Effector CD8-positive, alpha-beta T cell (primary cell): ENCODE data around the gene YKT6.
"Not testable (repeated sequence)": the region's sequence is repeated elsewhere in the genome, so short reads cannot be mapped to it uniquely, and the experiment has no call there.

Experiments
- DNase-seq: peaks from one replicate; lab custom pipeline; 2025; lab: John Stamatoyannopoulos, UW

Gene YKT6

DNA sequence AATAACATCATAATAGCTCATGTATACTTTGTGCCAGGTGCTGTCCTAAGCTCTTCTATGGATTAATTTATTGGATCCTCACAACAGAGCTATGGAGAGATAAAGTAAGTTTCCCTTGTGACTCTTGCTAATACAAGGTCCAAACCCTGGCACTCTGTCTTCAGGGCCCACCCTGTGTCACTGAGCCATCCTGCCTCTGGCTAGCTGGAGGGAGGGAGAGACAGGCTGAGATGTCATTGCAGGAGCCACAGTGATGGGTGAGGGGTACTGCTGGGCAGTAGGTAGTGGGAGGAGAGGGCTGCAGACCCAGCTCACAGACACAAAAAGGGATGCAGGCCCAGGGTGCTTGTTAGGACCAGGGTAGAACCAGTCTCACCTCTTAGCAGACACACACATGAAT is 28.4 kb upstream of the YKT6 start:
- DNase-seq = no peak

DNA sequence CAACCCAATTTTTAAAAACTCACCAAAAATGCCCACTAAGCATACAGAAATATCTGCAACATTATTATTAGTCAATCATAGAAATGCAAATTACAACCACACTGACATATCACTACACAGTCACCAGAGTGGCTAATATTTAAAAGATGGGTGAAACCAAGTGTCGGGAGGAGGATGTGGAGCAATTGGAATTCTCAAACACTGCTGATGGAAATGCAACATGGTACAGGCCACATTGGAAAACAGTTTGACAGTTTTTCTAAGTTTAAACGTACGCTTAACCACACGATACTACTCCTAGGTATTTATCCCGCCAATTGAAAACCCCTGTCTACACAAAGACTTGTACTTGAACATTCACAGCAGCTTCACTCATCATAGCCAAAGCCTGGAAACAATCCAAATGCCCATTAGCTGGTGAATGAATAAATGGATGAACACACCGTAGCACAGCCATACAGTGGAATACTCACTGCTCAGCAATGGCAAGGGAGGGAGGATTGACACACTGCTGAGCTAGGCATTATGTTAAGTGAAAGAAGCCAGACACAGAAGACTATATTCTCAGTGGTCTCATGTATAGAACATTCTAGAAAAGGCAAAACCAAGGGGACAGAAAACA is 27.9 kb upstream of the YKT6 start:
- no peak for DNase-seq

DNA sequence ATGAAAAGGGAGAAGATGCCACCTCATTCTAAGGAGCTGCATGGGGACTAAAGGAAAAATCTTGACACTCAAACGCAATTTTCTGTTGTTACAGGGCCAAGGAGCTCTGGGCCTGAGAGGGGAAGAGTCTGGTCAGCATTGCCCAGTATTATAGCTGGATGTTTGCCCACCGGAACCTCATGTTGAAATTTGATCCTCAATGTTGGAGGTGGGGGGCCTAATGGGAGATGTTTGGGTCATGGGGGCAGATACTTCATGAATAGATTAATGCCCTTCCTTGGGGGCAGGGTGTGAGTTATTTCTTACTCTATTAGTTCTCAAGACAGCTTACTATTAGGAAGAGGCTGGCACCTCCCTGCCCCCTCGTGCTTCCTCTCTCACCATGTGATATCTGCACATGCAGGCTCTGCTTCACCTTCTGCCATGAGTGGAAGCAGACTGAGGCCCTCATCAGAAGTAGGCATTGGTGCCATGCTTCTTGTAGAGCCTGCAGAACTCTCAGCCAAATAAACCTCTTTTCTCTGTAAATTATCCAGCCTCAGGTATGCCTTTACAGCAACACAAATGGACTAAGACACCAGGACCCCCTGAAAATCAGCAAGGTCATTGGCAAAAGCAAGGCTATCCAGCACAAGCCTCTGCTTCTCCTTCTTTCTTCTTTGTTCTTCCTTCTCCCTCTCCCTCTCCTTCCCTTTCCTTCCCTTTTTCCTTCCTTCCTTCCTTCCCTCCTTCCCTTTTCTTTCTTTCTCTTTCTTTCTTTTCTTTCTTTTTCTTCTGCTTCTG is 26.7 kb upstream of the YKT6 start:
- no peak for DNase-seq

- not testable (repeated sequence) for DNase-seq
These were observed 26.2 kb upstream of the YKT6 start for GRCh38 chr7:44174694-44174948.

DNA sequence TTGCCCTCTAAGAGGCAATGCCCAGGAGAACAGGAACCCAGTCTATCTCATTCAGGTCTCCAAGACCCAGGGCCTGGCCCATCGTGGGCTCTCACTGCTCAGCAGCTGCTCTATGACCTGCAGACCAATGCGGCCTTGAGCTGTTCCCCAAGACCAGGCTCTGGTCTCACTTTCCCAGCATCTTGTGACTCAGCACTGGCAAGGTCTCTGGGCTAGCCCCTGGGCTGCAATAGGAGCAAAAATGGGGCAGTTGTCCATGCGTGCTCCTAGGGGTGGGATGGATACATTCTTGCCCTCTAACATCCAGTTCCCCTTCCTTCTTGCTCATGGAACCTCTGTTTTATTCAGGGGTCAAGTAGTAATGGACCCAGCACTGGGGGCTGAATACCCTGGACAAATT is 25.0 kb upstream of the YKT6 start:
- DNase-seq = no peak

- DNase-seq = no peak
These were observed 24.3 kb upstream of the YKT6 start for GRCh38 chr7:44176486-44176885.

- no peak for DNase-seq
These were observed 23.1 kb upstream of the YKT6 start for GRCh38 chr7:44177570-44178131.

DNA sequence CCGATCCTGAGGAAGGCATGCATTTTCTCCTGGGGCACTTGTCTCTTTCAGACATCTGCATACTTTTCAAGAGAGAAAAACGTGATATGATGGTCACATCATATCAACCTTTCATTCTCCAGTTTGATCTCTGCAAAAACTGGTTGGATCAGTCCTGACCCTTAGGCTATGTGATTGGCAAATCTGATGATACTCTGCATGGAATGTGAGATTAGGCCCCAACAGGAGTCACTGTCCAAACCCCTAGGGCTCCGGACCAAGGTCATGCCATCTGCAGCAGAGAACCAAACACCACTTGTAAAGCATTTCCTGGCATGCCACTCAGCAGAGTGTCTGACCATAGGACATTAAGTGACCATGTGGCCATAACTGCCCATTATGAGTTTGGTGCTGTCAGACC is 20.1 kb upstream of the YKT6 start:
- no peak for DNase-seq

DNA sequence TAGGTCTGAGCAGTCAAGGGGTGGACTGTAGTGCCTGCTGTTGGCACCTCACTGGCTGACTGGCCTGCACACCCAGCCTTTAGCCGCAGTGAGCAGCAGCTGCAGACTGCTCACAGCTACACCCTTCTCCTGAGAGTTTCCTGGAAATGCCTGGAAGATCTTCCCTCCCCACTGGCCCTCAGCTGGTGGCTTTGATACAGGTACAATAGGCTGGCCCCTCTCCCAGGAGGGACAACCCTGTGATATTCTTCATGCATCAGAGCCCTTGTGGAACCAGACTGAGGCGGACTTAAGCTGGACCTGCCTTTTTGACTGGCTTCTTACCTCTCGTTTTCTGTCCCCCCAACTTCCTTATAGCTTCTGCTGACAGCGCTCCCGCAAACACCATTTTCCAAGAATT is 18.0 kb upstream of the YKT6 start:
- no peak for DNase-seq

- DNase-seq = no peak
These were observed 17.4 kb upstream of the YKT6 start for GRCh38 chr7:44183386-44183785.

- no peak for DNase-seq
These were observed 16.4 kb upstream of the YKT6 start for GRCh38 chr7:44184206-44184872.

DNA sequence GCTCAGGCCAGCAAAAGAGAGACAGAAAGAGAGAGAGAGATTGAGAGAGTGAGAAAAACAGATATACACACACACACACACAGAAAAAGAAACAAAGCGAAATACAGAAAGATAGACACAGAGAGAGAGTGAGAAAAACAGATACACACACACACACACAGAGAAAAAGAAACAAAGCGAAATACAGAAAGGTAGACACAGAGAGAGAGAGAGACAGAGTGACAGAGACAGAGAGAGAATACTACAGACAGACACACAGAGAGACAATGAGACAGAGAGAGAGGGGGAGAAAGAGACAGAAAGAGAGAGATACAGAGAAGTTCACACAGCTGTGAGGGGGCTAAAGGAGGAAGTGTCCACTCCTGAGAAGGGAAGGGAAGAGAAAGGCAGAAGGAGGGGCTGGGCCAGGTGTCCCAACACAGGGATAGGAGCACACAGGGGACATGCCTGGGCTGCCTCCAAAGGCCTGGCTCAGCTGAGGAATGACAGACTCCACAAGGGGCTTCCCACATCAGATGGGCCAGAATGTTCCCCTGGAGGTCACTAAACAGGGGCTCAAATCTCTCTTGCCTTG is 15.8 kb upstream of the YKT6 start:
- no peak for DNase-seq

GRCh38 chr7:44185729-44186128 is 15.0 kb upstream of the YKT6 start:
- DNase-seq = no peak

DNA sequence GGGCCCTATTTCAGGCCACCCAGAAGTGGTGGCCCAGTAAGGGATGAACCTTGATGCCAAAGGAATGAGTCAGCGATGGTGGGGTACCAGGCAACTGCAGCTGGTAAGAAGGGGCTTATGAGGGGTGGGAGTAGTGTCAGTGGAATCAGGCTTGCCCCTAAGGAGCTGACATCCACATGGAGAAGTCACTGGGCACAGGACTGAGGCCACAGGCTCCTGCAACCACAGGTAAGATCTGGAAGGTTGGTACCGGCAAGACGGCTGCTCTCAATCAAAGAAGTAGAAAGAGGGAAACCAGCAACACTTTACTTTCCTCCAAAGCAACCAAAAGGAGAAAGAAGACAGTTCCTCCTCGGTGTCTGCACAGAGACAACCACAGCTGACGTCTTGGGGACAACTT is 14.0 kb upstream of the YKT6 start:
- DNase-seq = no peak

DNA sequence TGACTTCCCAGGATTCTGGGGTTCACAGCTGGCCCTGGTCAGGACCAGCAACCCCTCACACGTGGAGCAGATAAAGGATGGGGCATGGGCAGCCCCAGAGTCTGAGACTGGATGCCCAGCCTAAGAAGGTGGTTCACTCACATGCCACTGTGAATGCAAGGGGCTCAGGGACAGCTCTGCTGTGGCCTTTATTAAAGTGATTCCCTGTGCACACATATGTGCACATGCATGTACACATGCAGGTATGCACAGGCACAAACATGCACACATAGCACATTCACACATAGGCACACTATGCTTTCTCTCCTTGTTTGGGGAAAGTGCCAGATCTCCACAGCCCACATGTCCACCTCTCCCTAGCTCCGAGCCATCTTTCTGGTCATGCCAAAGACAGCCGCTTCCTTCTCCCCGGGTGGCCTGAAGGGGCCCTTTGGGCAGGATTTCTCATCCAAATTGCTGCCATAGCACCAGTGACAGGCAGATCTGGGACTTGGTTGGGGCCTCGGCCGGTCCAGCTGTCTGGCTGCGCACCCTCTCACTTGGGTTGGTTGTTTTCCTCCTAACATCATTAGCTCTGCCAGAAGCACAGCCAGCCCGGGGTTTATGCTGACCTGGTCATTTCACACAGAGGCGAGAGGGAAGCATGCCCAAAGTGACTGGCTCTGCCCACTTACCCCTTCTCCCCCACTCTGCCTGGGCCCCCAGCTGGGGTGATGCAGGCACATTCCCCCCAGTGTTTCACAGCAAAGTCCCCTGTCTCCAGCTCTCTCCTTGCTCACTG is 13.0 kb upstream of the YKT6 start:
- no peak for DNase-seq

GRCh38 chr7:44188480-44189225 is 12.1 kb upstream of the YKT6 start:
- no peak for DNase-seq

DNA sequence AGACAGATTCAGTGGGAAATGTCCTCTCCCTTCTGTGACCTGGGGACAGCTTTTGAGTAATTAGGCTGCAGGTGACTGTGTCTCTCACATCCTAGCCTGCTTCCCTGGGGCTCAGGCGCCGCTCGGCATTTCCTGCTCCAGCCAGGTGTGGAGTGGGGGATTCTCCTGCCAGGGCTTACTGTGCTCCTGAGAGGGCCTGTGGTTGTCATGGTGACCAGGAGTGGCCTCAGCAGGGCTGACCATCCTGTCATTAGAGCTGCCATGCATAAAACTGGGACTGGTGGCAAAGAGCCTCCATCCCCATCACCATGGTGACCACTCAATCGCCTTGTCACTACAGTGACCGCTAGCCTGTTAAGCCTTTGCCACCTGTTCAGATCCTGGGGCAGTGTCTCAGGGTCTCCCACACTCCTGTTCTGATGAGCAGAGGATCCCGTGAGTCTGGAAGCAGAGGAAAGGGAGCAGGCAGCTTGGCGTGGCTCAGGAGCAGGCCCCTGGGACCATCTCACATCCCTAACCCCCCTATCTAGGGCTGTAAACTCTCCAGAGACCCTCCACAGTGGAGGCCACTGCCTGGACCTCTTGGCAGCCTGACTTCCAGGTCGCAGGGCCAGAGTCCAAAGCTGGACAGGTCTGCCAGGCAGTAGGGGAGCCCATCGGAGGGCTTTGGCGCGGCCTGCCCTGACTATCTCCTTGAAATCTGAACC is 11.3 kb upstream of the YKT6 start, which contains the start of gene GCK:
TSS of gene GCK (minus strand) at position 154 of the 707 bp plus-strand sequence. CDS start 486 bp downstream, outside the sequence.
- no peak for DNase-seq

DNA sequence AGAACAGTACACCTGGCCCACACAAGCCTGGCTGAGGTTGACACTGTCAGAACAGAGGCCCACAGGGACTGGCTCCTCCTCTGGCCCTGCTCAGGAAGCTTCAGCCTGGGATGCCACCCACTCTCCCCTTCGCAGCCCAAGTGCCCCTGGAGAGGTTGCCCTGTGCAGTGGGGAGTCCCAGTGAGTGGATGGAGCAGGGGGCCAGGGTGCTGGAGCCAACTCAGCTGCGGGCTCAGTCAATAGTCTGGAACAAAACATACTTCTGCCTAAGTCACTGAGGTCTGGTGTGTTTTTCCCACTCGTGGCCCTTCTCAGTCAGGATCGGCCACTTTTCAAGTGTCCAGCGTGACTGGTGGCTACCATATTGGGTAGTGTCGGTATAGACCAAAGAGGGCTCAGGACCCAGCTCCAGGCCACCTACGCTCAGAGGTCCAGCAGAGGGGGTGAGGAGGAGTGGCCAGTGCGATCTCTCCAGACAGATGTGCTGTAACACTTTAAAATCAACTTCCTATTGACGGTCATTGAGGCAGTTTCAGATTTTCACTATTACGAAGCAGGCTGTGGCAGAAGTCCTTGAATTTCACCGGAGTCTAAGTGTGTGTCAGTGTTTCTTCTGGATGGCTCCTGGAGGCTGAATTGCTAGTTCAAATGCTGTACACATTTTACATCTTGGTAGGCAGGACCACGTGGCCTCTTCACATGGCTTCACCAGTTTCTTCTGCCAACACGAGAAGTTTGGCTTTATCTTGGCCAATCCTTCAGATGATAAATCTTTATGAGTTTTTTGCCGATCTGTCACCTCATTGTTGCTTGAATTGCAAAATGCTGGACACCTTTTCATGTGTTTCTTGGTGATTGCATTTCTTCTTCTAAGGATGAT is 10.5 kb upstream of the YKT6 start:
- DNase-seq = no peak

DNA sequence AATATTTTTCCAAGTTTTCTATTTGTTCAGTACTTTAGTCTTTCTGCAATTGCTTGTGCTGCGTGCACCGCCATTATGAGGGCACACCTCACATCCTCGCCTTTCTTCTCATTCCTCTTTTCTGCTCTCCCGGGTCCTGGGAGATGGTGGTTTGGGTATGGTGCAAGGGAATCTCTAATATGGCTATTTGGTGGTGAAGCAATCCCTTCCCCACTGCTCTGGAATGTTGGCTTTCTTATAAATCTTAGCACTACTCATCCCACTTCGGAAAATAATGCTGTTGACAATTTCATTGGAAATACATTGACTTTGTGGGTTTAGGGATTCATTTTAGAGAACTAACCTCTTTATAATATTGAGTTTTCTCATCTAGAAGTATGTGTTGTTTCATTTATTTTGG is 9.6 kb upstream of the YKT6 start:
- no peak for DNase-seq
